SK-N-SH (cell line): ENCODE results near the gene CHID1. TPM values are rescaled to one million over a fixed set of nuclear protein-coding genes. Genes with fewer than 3 reads are reported as not detected.

ENCODE experiments used
- CTCF ChIA-PET: fragments of 300-600, 350-600 bp; formaldehyde crosslinking; extraction: SDS; loops from one replicate; lab custom pipeline; 2021; lab: Yijun Ruan, JAX
- POLR2A ChIA-PET: fragments of 350-600 bp; sonication (Branson Sonifier 250); formaldehyde crosslinking; extraction: SDS; loops from one replicate; lab custom pipeline; 2020; ENCODE audit warnings: antibody characterized with exemption, inconsistent platforms; lab: Yijun Ruan, JAX
- DNase-seq: peaks from one replicate; pipeline ENCODE4 v3.0.0; 2012
- H2AFZ ChIP-seq: fragments of 200-600 bp; sonication (generic); 2 replicates; pipeline ENCODE4 v1.8.1; 2016; ENCODE audit warnings: antibody characterized with exemption, mild to moderate bottlenecking, low read depth
- H3F3A ChIP-seq: fragments of 200-600 bp; sonication (generic); replicated peaks from 2 replicates; pipeline ENCODE3; 2016; ENCODE audit warnings: antibody characterized with exemption, mild to moderate bottlenecking; ENCODE audit not compliant: insufficient read depth
- H3K27ac ChIP-seq, 2 experiments: fragments of 200-500 bp in 1 of 2; fragments of 200-600 bp in 1 of 2; sonication (Bioruptor generic) in 1 of 2; sonication (generic), shearing (Covaris generic) in 1 of 2; 2 replicates each; pipeline versions ENCODE4 v1.5.1 to v1.6.1; 2014 to 2016; ENCODE audit warnings: low read depth in 2 of 2, inconsistent platforms in 1 of 2, low read length in 1 of 2, mild to moderate bottlenecking in 1 of 2, mixed read lengths in 1 of 2
- H3K27me3 ChIP-seq: fragments of 200-600 bp; sonication (generic), shearing (Covaris generic); 2 replicates; pipeline ENCODE4 v1.6.1; 2016; ENCODE audit warnings: mixed run types; ENCODE audit not compliant: insufficient read depth
- H3K36me3 ChIP-seq, 2 experiments: fragments of 200-500 bp in 1 of 2; fragments of 200-600 bp in 1 of 2; sonication (Bioruptor generic) in 1 of 2; sonication (generic) in 1 of 2; replicated peaks in 1 of 2; 2 replicates each; pipeline versions ENCODE3 to v1.5.1; 2014 to 2016; ENCODE audit warnings: low read length in 1 of 2, mild to moderate bottlenecking in 1 of 2; ENCODE audit not compliant: insufficient read depth in 2 of 2, control insufficient read depth in 1 of 2
- H3K4me1 ChIP-seq, 2 experiments: fragments of 200-500 bp in 1 of 2; fragments of 200-600 bp in 1 of 2; sonication (Bioruptor generic) in 1 of 2; sonication (generic), shearing (Covaris generic) in 1 of 2; 2 replicates each; pipeline versions ENCODE4 v1.5.1 to v1.6.1; 2014 to 2016; ENCODE audit warnings: low read depth in 1 of 2, low read length in 1 of 2, mixed run types in 1 of 2; ENCODE audit not compliant: insufficient read depth in 2 of 2, control insufficient read depth in 1 of 2
- H3K4me2 ChIP-seq: fragments of 200-600 bp; sonication (generic), shearing (Covaris generic); 2 replicates; pipeline ENCODE4 v1.6.1; 2017; ENCODE audit warnings: mixed run types
- H3K4me3 ChIP-seq, 2 experiments: fragments of 200-500 bp in 1 of 2; fragments of 200-600 bp in 1 of 2; sonication (Bioruptor generic) in 1 of 2; sonication (generic), shearing (Covaris generic) in 1 of 2; 2 replicates each; pipeline versions ENCODE4 v1.5.1 to v1.8.1; 2014 to 2016; ENCODE audit warnings: low read depth in 2 of 2, inconsistent platforms in 1 of 2, low read length in 1 of 2, mild to moderate bottlenecking in 1 of 2, mixed read lengths in 1 of 2, moderate library complexity in 1 of 2
- H3K79me2 ChIP-seq: fragments of 200-600 bp; sonication (generic); 2 replicates; pipeline ENCODE4 v1.8.1; 2017; ENCODE audit warnings: mild to moderate bottlenecking; ENCODE audit not compliant: insufficient read depth
- H3K9ac ChIP-seq: fragments of 200-600 bp; sonication (generic); 2 replicates; pipeline ENCODE4 v1.6.1; 2017; ENCODE audit warnings: mixed run types
- H3K9me2 ChIP-seq: fragments of 200-600 bp; sonication (generic); 2 replicates; pipeline ENCODE4 v1.6.1; 2017; ENCODE audit warnings: mixed run types
- H3K9me3 ChIP-seq: fragments of 200-600 bp; sonication (generic); 2 replicates; pipeline ENCODE4 v1.6.1; 2017; ENCODE audit warnings: mixed run types, mild to moderate bottlenecking, moderate library complexity
- H4K20me1 ChIP-seq: fragments of 200-600 bp; sonication (generic); 2 replicates; pipeline ENCODE4 v1.6.1; 2017; ENCODE audit warnings: mild to moderate bottlenecking, mixed run types; ENCODE audit not compliant: insufficient read depth
- EP300 ChIP-seq, 2 experiments: IDR thresholded peaks; 2 replicates each; pipeline versions ENCODE4 v1.4.0 to v1.6.1; 2012; ENCODE audit warnings: borderline replicate concordance in 1 of 2, low read depth in 1 of 2, low read length in 1 of 2
- EZH2phosphoT487 ChIP-seq: fragments of 200-600 bp; sonication (generic); IDR thresholded peaks from 2 replicates; pipeline ENCODE4 v1.6.1; 2017; ENCODE audit warnings: low read depth, mixed run types, mild to moderate bottlenecking, antibody characterized with exemption, moderate library complexity, borderline replicate concordance
- FOSL2 ChIP-seq: IDR thresholded peaks from 2 replicates; pipeline ENCODE4 v1.4.0; 2012; ENCODE audit warnings: low read depth, mild to moderate bottlenecking, moderate library complexity, borderline replicate concordance
- FOXJ3 ChIP-seq: sonication (generic); formaldehyde crosslinking; IDR thresholded peaks from 2 replicates; pipeline ENCODE4 v1.5.1; 2020; ENCODE audit warnings: mild to moderate bottlenecking, missing genetic modification reagents
- GATA2 ChIP-seq: sonication (generic); formaldehyde crosslinking; IDR thresholded peaks from 2 replicates; pipeline ENCODE4 v1.5.0; 2020; ENCODE audit warnings: mild to moderate bottlenecking, missing genetic modification reagents
- MEF2A ChIP-seq: IDR thresholded peaks from 2 replicates; pipeline ENCODE4 v1.4.0; 2012; ENCODE audit warnings: low read depth, borderline replicate concordance
- MXI1 ChIP-seq: IDR thresholded peaks from 2 replicates; pipeline ENCODE4 v1.6.1; 2012; ENCODE audit warnings: mild to moderate bottlenecking, low read depth, low read length, improper control_type of control experiment
- POLR2AphosphoS5 ChIP-seq: IDR thresholded peaks from 2 replicates; pipeline ENCODE4 v1.6.1; 2012; ENCODE audit warnings: low read depth, low read length
- RAD21 ChIP-seq: IDR thresholded peaks from 2 replicates; pipeline ENCODE4 v1.6.1; 2012; ENCODE audit warnings: mild to moderate bottlenecking, low read length
- RFX5 ChIP-seq: IDR thresholded peaks from 2 replicates; pipeline ENCODE4 v1.6.1; 2012; ENCODE audit warnings: mild to moderate bottlenecking, improper control_type of control experiment, low read length
- RXRA ChIP-seq: IDR thresholded peaks from 2 replicates; pipeline ENCODE4 v1.4.0; 2012; ENCODE audit warnings: low read depth, mild to moderate bottlenecking, borderline replicate concordance
- SIN3A ChIP-seq: IDR thresholded peaks from 2 replicates; pipeline ENCODE4 v1.6.1; 2012; ENCODE audit warnings: low read depth, mild to moderate bottlenecking, low read length, moderate library complexity, borderline replicate concordance
- TEAD4 ChIP-seq: IDR thresholded peaks from 2 replicates; pipeline ENCODE4 v1.4.0; 2012; ENCODE audit warnings: mild to moderate bottlenecking, borderline replicate concordance; ENCODE audit not compliant: insufficient read depth
- WGBS: methylation state at CpG from one replicate; pipeline ENCODE4 v1.1.6; 2017; ENCODE audit warnings: low lambda C conversion rate; 5-methylcytosine and 5-hydroxymethylcytosine counted together
- polyA plus RNA-seq, 3 experiments: library from polyadenylated mRNA; depleted of rRNA; stranded (reverse); fragments of >200 nt; gene quantifications; 2 replicates each; pipeline ENCODE4 v1.2.3, GENCODE V29; 2012
- TF ChIP-seq, protein P1 (sequence below): fragments of 150-350 bp; IDR thresholded peaks from 2 replicates; pipeline ENCODE4 v1.6.1; 2016; ENCODE audit warnings: mild to moderate bottlenecking, low read depth, low read length
- TF ChIP-seq, protein P2 (sequence below): IDR thresholded peaks from 2 replicates; pipeline ENCODE4; 2012
- TF ChIP-seq, protein P3 (sequence below): IDR thresholded peaks from 2 replicates; pipeline ENCODE4 v1.6.1; 2012; ENCODE audit warnings: mild to moderate bottlenecking, low read depth, low read length, moderate library complexity

CHID1 gene
- polyA plus RNA-seq, 1 of the 3 experiments (the other 2 are of a cell fraction) = 231 TPM

DNA sequence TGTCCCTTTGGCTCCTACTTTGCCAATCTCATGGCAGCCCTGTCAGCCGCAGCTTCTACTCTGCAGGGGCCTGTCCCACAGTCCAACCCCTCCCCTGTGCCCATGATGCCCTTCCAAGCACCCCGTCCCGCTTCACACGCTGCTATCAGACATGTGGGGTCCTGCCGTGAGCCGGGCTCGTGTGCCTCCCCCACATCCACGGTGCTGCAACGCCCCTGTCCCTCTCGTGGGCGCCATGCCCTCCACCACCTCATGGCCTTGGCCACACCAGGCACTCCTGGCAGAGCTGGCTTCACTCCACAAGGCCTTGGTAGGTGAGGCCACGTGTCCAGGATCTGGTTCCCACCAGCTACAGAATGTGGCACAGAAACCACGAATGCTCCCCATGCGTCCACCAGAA lies 23.0 kb downstream of the CHID1 start:
- ChIA-PET CTCF (no interaction called here), POLR2A (no interaction called here)
- Histone ChIP-seq H3K36me3 (peaks cover 0 to 7% of the 10 kb centered on the region in 2 experiments), H3K9me3 (no peaks in the 10 kb centered on the region), H3K27me3 (no peaks in the 10 kb centered on the region), H3K9ac (no peak overlapping the region), H3K27ac (no peak overlapping the region), H3K79me2 (no peaks in the 10 kb centered on the region), H3K4me2 (no peak overlapping the region), H3K9me2 (no peaks in the 10 kb centered on the region), H3K4me3 (no peak overlapping the region), H3F3A (no peaks in the 10 kb centered on the region), H4K20me1 (no peaks in the 10 kb centered on the region), H3K4me1 (peaks cover 0 to 21% of the 10 kb centered on the region in 2 experiments; a peak in 1 of 4 replicates), H2AFZ (no peak overlapping the region)
- WGBS = 95% methylated on average over 12 of the region's 14 CpGs
- DNase-seq = no peak
- TF ChIP-seq TEAD4 = no peak
- TF ChIP-seq SIN3A = no peak
- no peak for TF ChIP-seq EZH2phosphoT487
- no peak for TF ChIP-seq RFX5
- no peak for TF ChIP-seq RXRA
- TF ChIP-seq FOXJ3 = no peak

- peaks cover 0 to 15% of the 10 kb centered on the region in 2 experiments; a peak in 1 of 4 replicates for H3K4me1 ChIP-seq
- TF ChIP-seq POLR2AphosphoS5 (no peak), RAD21 (no peak), GATA2 (CRISPR knock-in tag) (no peak), EP300 (IDR thresholded peaks at IDR 0.05; ENCODE audit: borderline replicate concordance in 1 of 2, low read depth in 1 of 2, low read length in 1 of 2) (no peak), MEF2A (no peak), RFX5 (no peak), FOSL2 (no peak), MXI1 (no peak), RXRA (no peak)
- TF ChIP-seq, protein P1, sequence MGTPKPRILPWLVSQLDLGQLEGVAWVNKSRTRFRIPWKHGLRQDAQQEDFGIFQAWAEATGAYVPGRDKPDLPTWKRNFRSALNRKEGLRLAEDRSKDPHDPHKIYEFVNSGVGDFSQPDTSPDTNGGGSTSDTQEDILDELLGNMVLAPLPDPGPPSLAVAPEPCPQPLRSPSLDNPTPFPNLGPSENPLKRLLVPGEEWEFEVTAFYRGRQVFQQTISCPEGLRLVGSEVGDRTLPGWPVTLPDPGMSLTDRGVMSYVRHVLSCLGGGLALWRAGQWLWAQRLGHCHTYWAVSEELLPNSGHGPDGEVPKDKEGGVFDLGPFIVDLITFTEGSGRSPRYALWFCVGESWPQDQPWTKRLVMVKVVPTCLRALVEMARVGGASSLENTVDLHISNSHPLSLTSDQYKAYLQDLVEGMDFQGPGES = no peak
- TF ChIP-seq, protein P2, sequence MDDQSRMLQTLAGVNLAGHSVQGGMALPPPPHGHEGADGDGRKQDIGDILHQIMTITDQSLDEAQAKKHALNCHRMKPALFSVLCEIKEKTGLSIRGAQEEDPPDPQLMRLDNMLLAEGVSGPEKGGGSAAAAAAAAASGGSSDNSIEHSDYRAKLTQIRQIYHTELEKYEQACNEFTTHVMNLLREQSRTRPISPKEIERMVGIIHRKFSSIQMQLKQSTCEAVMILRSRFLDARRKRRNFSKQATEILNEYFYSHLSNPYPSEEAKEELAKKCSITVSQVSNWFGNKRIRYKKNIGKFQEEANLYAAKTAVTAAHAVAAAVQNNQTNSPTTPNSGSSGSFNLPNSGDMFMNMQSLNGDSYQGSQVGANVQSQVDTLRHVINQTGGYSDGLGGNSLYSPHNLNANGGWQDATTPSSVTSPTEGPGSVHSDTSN = no peak
- TF ChIP-seq, protein P3, sequence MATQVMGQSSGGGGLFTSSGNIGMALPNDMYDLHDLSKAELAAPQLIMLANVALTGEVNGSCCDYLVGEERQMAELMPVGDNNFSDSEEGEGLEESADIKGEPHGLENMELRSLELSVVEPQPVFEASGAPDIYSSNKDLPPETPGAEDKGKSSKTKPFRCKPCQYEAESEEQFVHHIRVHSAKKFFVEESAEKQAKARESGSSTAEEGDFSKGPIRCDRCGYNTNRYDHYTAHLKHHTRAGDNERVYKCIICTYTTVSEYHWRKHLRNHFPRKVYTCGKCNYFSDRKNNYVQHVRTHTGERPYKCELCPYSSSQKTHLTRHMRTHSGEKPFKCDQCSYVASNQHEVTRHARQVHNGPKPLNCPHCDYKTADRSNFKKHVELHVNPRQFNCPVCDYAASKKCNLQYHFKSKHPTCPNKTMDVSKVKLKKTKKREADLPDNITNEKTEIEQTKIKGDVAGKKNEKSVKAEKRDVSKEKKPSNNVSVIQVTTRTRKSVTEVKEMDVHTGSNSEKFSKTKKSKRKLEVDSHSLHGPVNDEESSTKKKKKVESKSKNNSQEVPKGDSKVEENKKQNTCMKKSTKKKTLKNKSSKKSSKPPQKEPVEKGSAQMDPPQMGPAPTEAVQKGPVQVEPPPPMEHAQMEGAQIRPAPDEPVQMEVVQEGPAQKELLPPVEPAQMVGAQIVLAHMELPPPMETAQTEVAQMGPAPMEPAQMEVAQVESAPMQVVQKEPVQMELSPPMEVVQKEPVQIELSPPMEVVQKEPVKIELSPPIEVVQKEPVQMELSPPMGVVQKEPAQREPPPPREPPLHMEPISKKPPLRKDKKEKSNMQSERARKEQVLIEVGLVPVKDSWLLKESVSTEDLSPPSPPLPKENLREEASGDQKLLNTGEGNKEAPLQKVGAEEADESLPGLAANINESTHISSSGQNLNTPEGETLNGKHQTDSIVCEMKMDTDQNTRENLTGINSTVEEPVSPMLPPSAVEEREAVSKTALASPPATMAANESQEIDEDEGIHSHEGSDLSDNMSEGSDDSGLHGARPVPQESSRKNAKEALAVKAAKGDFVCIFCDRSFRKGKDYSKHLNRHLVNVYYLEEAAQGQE = no peak
- no peak overlapping the region for H3K27ac ChIP-seq
- no peak overlapping the region for H2AFZ ChIP-seq
- no peak overlapping the region for H3K9ac ChIP-seq
- H3K9me3 ChIP-seq = no peaks in the 10 kb centered on the region
- no peaks in the 10 kb centered on the region for H4K20me1 ChIP-seq
- no peaks in the 10 kb centered on the region for H3F3A ChIP-seq
- H3K36me3 ChIP-seq = peaks cover 0 to 7% of the 10 kb centered on the region in 2 experiments
- no peak for DNase-seq
- no peaks in the 10 kb centered on the region for H3K9me2 ChIP-seq
- H3K4me2 ChIP-seq = no peak overlapping the region
- H3K4me3 ChIP-seq = no peak overlapping the region
- 97% methylated on average over 14 of the region's 17 CpGs for WGBS
- H3K27me3 ChIP-seq = no peaks in the 10 kb centered on the region
- no peaks in the 10 kb centered on the region for H3K79me2 ChIP-seq
- POLR2A ChIA-PET = no interaction called here
- CTCF ChIA-PET = interaction anchor here (1.2 kb wide), 1 partner anchor 38 kb away, joined by 4 read pairs; no protein-coding TSS in a partner anchor
These were observed 24.0 kb downstream of the CHID1 start for GRCh38 chr11:886568-886967.
